Natural killer cell (primary cell): ENCODE results near the gene MLNR. TPM values are rescaled to one million over a fixed set of nuclear protein-coding genes. Genes with fewer than 3 reads are reported as not detected.

Source experiments
- ATAC-seq, 3 donors: fragments of 150-1000 bp in 2 of 3; fragments of 200-7000 bp in 1 of 3; cut with Tn5 transposase; 1 replicate in 1 of 3; 2 replicates in 2 of 3; pipeline ENCODE4 v1.10.0; 2021; ENCODE audit warnings: mild to moderate bottlenecking in 2 of 3, moderate library complexity in 2 of 3
- DNase-seq, 2 donors: peaks; one replicate each; pipeline versions ENCODE4 v3.0.0 to v3.0.0-alpha.2; 2013 to 2021; ENCODE audit warnings: mixed read lengths in 1 of 2
- H3K27ac ChIP-seq: one replicate; pipeline ENCODE4 v1.5.1; 2013; ENCODE audit warnings: mild to moderate bottlenecking, low read length
- H3K27me3 ChIP-seq: one replicate; pipeline ENCODE4 v1.6.1; 2013; ENCODE audit warnings: low read length; ENCODE audit not compliant: control insufficient read depth, insufficient read depth
- H3K36me3 ChIP-seq: one replicate; pipeline ENCODE4 v1.6.1; 2013; ENCODE audit warnings: low read length; ENCODE audit not compliant: control insufficient read depth, insufficient read depth
- H3K4me1 ChIP-seq: one replicate; pipeline ENCODE4 v1.6.1; 2013; ENCODE audit warnings: low read length; ENCODE audit not compliant: control insufficient read depth, insufficient read depth
- H3K4me3 ChIP-seq: one replicate; pipeline ENCODE4 v1.5.1; 2013; ENCODE audit warnings: low read length
- H3K9me3 ChIP-seq: one replicate; pipeline ENCODE4 v1.6.1; 2013; ENCODE audit warnings: low read length; ENCODE audit not compliant: control insufficient read depth, insufficient read depth
- H3K27ac Mint-ChIP-seq, 2 donors: one replicate each; pipeline ENCODE4 v1.8.0; 2022; ENCODE audit warnings: mild to moderate bottlenecking in 2 of 2, mixed read lengths in 2 of 2, moderate library complexity in 1 of 2
- H3K27me3 Mint-ChIP-seq, 2 donors: one replicate each; pipeline ENCODE4 v1.8.0; 2022; ENCODE audit warnings: low read depth in 2 of 2, mixed read lengths in 2 of 2
- H3K36me3 Mint-ChIP-seq: one replicate; pipeline ENCODE4 v1.8.0; 2022; ENCODE audit warnings: mixed read lengths
- H3K4me1 Mint-ChIP-seq, 2 donors: one replicate each; pipeline ENCODE4 v1.8.0; 2022; ENCODE audit warnings: mixed read lengths in 2 of 2
- H3K4me3 Mint-ChIP-seq: one replicate; pipeline ENCODE4 v1.8.0; 2022; ENCODE audit warnings: mild to moderate bottlenecking, moderate library complexity, mixed read lengths
- H3K9me3 Mint-ChIP-seq, 2 donors: one replicate each; pipeline ENCODE4 v1.8.0; 2022; ENCODE audit warnings: mixed read lengths in 2 of 2
- WGBS: methylation state at CpG from one replicate; pipeline ENCODE4 v1.1.7; 2013; ENCODE audit warnings: missing lambda C conversion rate; ENCODE audit not compliant: insufficient coverage; 5-methylcytosine and 5-hydroxymethylcytosine counted together
- intact Hi-C: fragments of 100-400 bp; cut with micrococcal nuclease; formaldehyde crosslinking; loops from one replicate; pipeline ENCODE4 v1.14.2; 2022
- total RNA-seq, 4 donors: library from RNA; stranded (reverse); fragments of 120-200 nt in 1 of 4; gene quantifications; one replicate each; pipeline versions ENCODE4 v1.2.3 to v1.2.4, GENCODE V29; 2013 to 2022
- TF ChIP-seq, protein P1 (sequence below): fragments of 200-600 bp; IDR thresholded peaks from one replicate; pipeline ENCODE4 v1.8.0; 2022; ENCODE audit warnings: antibody characterized with exemption

Gene MLNR
- total RNA-seq, 3 donors from 2014 or later (not counting 1 experiment from before 2014, with no cell fraction given) = not detected

DNA sequence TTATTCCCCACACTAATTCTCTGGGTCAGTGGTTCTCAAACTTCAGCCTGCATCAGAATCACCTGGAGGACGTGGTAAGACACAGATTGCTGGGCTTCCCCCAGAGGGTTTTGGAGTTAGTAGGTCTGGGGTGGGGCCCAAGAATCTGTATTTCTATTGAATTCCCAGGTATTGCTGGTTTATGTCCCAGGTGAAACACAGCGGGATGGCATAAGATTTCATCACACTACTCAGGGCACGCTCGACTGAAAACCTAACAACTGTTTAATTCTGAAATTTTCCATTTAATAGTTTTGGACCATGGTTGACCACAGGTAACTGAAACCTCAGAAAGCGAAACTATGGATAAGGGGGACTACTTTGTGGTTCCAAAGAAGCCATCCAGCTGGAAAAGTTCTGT is 6.5 kb downstream of the MLNR start:
- H3K36me3 ChIP-seq = no peaks in the 10 kb centered on the region
- no peaks in the 10 kb centered on the region for H3K4me1 ChIP-seq
- peaks cover 15 to 18% of the 10 kb centered on the region in 2 donors for H3K27me3 Mint-ChIP-seq
- ATAC-seq = no peak
- H3K4me1 Mint-ChIP-seq = peaks cover 0 to 5% of the 10 kb centered on the region in 2 donors
- no peak overlapping the region for H3K4me3 ChIP-seq
- H3K9me3 Mint-ChIP-seq = no peaks in the 10 kb centered on the region
- WGBS = 85% methylated on average over 5 of the region's 5 CpGs
- peaks cover 4% of the 10 kb centered on the region for H3K27me3 ChIP-seq
- H3K27ac Mint-ChIP-seq = no peak overlapping the region
- no peaks in the 10 kb centered on the region for H3K9me3 ChIP-seq
- H3K27ac ChIP-seq = no peak overlapping the region
- TF ChIP-seq, protein P1, sequence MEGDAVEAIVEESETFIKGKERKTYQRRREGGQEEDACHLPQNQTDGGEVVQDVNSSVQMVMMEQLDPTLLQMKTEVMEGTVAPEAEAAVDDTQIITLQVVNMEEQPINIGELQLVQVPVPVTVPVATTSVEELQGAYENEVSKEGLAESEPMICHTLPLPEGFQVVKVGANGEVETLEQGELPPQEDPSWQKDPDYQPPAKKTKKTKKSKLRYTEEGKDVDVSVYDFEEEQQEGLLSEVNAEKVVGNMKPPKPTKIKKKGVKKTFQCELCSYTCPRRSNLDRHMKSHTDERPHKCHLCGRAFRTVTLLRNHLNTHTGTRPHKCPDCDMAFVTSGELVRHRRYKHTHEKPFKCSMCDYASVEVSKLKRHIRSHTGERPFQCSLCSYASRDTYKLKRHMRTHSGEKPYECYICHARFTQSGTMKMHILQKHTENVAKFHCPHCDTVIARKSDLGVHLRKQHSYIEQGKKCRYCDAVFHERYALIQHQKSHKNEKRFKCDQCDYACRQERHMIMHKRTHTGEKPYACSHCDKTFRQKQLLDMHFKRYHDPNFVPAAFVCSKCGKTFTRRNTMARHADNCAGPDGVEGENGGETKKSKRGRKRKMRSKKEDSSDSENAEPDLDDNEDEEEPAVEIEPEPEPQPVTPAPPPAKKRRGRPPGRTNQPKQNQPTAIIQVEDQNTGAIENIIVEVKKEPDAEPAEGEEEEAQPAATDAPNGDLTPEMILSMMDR = no peak
- no peak overlapping the region for H3K4me3 Mint-ChIP-seq
- no peaks in the 10 kb centered on the region for H3K36me3 Mint-ChIP-seq
- DNase-seq = no peak
- intact Hi-C loops = no loop called here

DNA sequence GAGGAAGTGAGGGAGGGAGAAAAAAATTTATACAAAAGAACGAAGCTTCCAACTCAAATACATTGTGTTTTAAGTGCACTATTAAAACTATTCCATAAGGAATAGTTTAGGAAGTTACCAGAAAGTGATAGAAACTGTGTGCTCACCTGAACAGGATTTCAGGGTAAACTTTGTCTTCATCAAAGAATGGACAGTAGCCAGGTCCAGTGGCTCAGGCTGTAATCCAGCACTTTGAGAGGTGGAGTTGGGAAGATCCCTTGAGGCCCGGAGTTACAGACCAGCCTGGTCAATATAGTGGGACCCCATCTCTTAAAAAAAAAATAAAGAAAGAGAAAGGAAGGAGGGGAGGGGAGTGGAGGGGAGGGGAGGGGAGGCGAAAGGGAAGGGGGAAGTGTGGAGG is 14.6 kb downstream of the MLNR start:
- Mint-ChIP-seq H3K36me3 (no peaks in the 10 kb centered on the region), H3K9me3 (no peaks in the 10 kb centered on the region), H3K4me3 (no peak overlapping the region), H3K27ac (no peak overlapping the region), H3K27me3 (peaks cover 0 to 4% of the 10 kb centered on the region in 2 donors), H3K4me1 (no peaks in the 10 kb centered on the region)
- no peaks in the 10 kb centered on the region for H3K4me1 ChIP-seq
- DNase-seq (no peak), ATAC-seq (no peak)
- H3K9me3 ChIP-seq = no peaks in the 10 kb centered on the region
- no peaks in the 10 kb centered on the region for H3K36me3 ChIP-seq
- TF ChIP-seq, protein P1 = no peak
- no peaks in the 10 kb centered on the region for H3K27me3 ChIP-seq
- no peak overlapping the region for H3K4me3 ChIP-seq
- WGBS = 74% methylated on average over 2 of the region's 3 CpGs
- intact Hi-C loops = no loop called here
- H3K27ac ChIP-seq = no peak overlapping the region

DNA sequence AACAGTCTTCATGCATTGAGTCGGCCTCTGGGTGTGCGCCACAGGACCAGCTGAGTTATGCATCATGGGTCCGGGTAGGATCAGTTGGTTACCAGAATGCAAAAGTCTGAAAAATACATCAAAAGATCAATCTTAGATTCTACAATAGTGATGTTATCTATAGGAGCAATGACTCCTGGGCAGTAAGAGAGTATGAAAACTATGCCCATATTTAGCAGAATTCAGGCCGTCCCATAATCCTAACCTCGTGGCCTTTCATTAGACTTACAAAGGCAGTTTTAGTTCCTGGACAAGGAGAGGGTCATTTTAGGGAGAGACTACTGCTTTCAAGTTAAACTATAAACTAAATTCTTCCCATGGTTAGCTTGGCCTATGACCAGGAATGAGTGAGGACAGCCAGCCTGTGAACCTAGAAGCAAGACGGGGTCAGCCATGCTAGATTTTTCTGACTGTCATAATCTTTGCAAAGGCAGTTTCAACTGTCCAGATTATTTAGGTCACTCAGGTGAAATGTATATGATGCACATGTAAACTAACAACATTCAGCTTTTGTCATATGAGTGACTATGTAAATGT is 15.8 kb downstream of the MLNR start:
- Mint-ChIP-seq H3K27ac (no peak overlapping the region), H3K36me3 (no peaks in the 10 kb centered on the region), H3K27me3 (peaks cover 0 to 4% of the 10 kb centered on the region in 2 donors), H3K9me3 (no peaks in the 10 kb centered on the region), H3K4me1 (no peaks in the 10 kb centered on the region), H3K4me3 (no peak overlapping the region)
- H3K36me3 ChIP-seq = no peaks in the 10 kb centered on the region
- no peaks in the 10 kb centered on the region for H3K9me3 ChIP-seq
- 93% methylated on average over 5 of the region's 6 CpGs for WGBS
- intact Hi-C loops = no loop called here
- no peaks in the 10 kb centered on the region for H3K27me3 ChIP-seq
- H3K4me3 ChIP-seq = no peak overlapping the region
- no peaks in the 10 kb centered on the region for H3K4me1 ChIP-seq
- no peak overlapping the region for H3K27ac ChIP-seq
- ATAC-seq = no peak
- DNase-seq = no peak
- TF ChIP-seq, protein P1 = no peak

DNA sequence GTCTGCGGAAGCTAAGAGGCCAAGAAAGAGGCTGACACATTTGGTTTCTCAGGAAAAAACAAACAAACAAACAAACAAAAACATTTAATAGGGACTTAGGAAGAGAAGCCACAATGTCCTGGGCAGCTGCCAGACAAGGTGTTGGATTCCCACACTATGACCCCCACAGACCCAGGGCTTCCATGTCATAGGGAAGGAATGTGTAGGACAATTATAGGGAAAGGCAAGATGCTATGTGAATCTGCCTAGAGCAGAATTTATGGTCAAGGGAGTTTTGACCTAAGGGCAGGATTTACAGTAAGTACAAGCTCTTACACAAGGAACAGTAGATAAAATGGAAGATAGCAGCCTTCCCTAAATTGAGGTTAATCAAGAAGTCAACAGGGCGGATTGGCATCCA is 18.5 kb downstream of the MLNR start:
- H3K27me3 Mint-ChIP-seq = peaks cover 0 to 7% of the 10 kb centered on the region in 2 donors
- Histone ChIP-seq H3K27me3 (no peaks in the 10 kb centered on the region), H3K9me3 (no peaks in the 10 kb centered on the region), H3K36me3 (no peaks in the 10 kb centered on the region), H3K4me3 (no peak overlapping the region), H3K27ac (no peak overlapping the region), H3K4me1 (no peaks in the 10 kb centered on the region)
- ATAC-seq = no peak
- H3K4me1 Mint-ChIP-seq = no peaks in the 10 kb centered on the region
- no peak overlapping the region for H3K27ac Mint-ChIP-seq
- intact Hi-C loops = no loop called here
- no peak overlapping the region for H3K4me3 Mint-ChIP-seq
- no peak for DNase-seq
- TF ChIP-seq, protein P1 = no peak
- no peaks in the 10 kb centered on the region for H3K9me3 Mint-ChIP-seq
- no peaks in the 10 kb centered on the region for H3K36me3 Mint-ChIP-seq
- 77% methylated on average over 2 of the region's 2 CpGs for whole genome bisulfite sequencing
